Activated T-cell treated with anti-CD3 and anti-CD28 coated beads for 4 hours (primary cell): ENCODE data around the gene SH3PXD2A.
"Not testable (repeated sequence)": the region's sequence is repeated elsewhere in the genome, so short reads cannot be mapped to it uniquely, and the experiment has no call there.

Source experiments
- DNase-seq: peaks from one replicate; pipeline ENCODE4 v3.0.0-alpha.2; 2020

The SH3PXD2A gene

GRCh38 chr10:103677486-103678177, 177.7 kb downstream of the SH3PXD2A start:
- no peak for DNase-seq

GRCh38 chr10:103676851-103677417, 178.4 kb downstream of the SH3PXD2A start:
- DNase-seq, result no peak

GRCh38 chr10:103676058-103676785, 179.2 kb downstream of the SH3PXD2A start:
- no peak for DNase-seq

GRCh38 chr10:103673606-103674005, 181.8 kb downstream of the SH3PXD2A start:
- no peak for DNase-seq

- no peak for DNase-seq
Measured at GRCh38 chr10:103672345-103672744, 183.0 kb downstream of the SH3PXD2A start.

- no peak for DNase-seq
Measured at GRCh38 chr10:103671126-103671895, 184.1 kb downstream of the SH3PXD2A start.

- DNase-seq, result no peak
Measured at GRCh38 chr10:103669944-103670343, 185.4 kb downstream of the SH3PXD2A start.

GRCh38 chr10:103669243-103669929, 186.0 kb downstream of the SH3PXD2A start:
- no peak for DNase-seq

GRCh38 chr10:103668351-103669242, 186.8 kb downstream of the SH3PXD2A start:
- DNase-seq, result no peak

GRCh38 chr10:103667356-103667755, 188.0 kb downstream of the SH3PXD2A start:
- no peak for DNase-seq

- no peak for DNase-seq
Measured at GRCh38 chr10:103666762-103667150, 188.6 kb downstream of the SH3PXD2A start.

GRCh38 chr10:103666087-103666761, 189.2 kb downstream of the SH3PXD2A start:
- DNase-seq, result no peak

- DNase-seq, result no peak
Measured at GRCh38 chr10:103665162-103665889, 190.1 kb downstream of the SH3PXD2A start.

GRCh38 chr10:103663802-103664201, 191.6 kb downstream of the SH3PXD2A start:
- no peak for DNase-seq

GRCh38 chr10:103663236-103663635, 192.1 kb downstream of the SH3PXD2A start:
- DNase-seq, result no peak

GRCh38 chr10:103662704-103663103, 192.7 kb downstream of the SH3PXD2A start:
- DNase-seq, result not testable (repeated sequence)

- DNase-seq, result no peak
Measured at GRCh38 chr10:103661198-103661950, 194.0 kb downstream of the SH3PXD2A start.

- DNase-seq, result no peak
Measured at GRCh38 chr10:103660364-103661197, 194.8 kb downstream of the SH3PXD2A start.
